ENCODE measurements around the gene CTDP1.

GRCh38 chr18:79786304-79786703 lies 106.7 kb downstream of the CTDP1 start:
- no peak for TF ChIP-seq CTCF (IDR thresholded peaks at IDR 0.05; ENCODE audit: low read length)
- no peak for TF ChIP-seq EZH2 (IDR thresholded peaks at IDR 0.05; ENCODE audit: borderline replicate concordance, low read length)

All from OCI-LY1 (cell line).